ENCODE data around the gene BCL7C. TPM values are rescaled to one million over a fixed set of nuclear protein-coding genes. Genes with fewer than 3 reads are reported as not detected.

Gene BCL7C
- total and polyA plus RNA-seq, 2 of the 8 experiments (the other 6 are each of a cell fraction or from before 2014, with no cell fraction given): 8.6 to 17.2 TPM

- H3K4ac ChIP-seq (replicated peaks; ENCODE audit: insufficient read length, low read depth, low read length): no peak overlapping the region
- H3K4me1 ChIP-seq (replicated peaks in 1 of 4; ENCODE audit: control insufficient read depth in 3 of 4, insufficient read depth in 4 of 4, low read length in 3 of 4): peaks cover 0 to 9% (median 2%) of the 10 kb centered on the region in 4 experiments; a peak in 4 of 7 replicates
- no peak for FAIRE-seq
- H4K5ac ChIP-seq (ENCODE audit: insufficient read length, low read depth, low read length): no peak overlapping the region
- no peak for DNase-seq (ENCODE audit: low read depth in 1 of 2, low spot score in 2 of 2)
- H2BK5ac ChIP-seq (ENCODE audit: low read depth, low read length): no peak overlapping the region
- H3K79me2 ChIP-seq (ENCODE audit: control insufficient read depth in 1 of 2, insufficient read depth in 2 of 2, low read length in 2 of 2): peaks cover 0 to 10% of the 10 kb centered on the region in 2 experiments; a peak in 2 of 4 replicates
- no peak overlapping the region for H3K4me2 ChIP-seq (ENCODE audit: insufficient read depth in 1 of 2, low read depth in 2 of 2, low read length in 2 of 2)
- no peaks in the 10 kb centered on the region for H3K9me3 ChIP-seq (ENCODE audit: insufficient read depth in 2 of 2, low read depth in 1 of 2, low read length in 1 of 2)
- H3K79me1 ChIP-seq (ENCODE audit: low read depth, low read length): peaks cover 7% of the 10 kb centered on the region
- H4K91ac ChIP-seq (replicated peaks; ENCODE audit: insufficient read length, low read length): no peak overlapping the region
- no peak overlapping the region for H2BK20ac ChIP-seq (ENCODE audit: low read length)
- H3K23ac ChIP-seq (ENCODE audit: insufficient read length): no peak overlapping the region
- no peak overlapping the region for H2AFZ ChIP-seq (ENCODE audit: low read length)
- H3K18ac ChIP-seq (ENCODE audit: extremely low read depth, low read length): no peak overlapping the region
- H4K20me1 ChIP-seq (replicated peaks in 1 of 2; ENCODE audit: control insufficient read depth in 1 of 2, insufficient read depth in 2 of 2, low read length in 2 of 2): peaks cover 3 to 5% of the 10 kb centered on the region in 2 experiments
- no peak overlapping the region for H2BK120ac ChIP-seq (replicated peaks; ENCODE audit: low read depth, low read length)
- H2BK12ac ChIP-seq (ENCODE audit: low read depth, low read length): no peak overlapping the region
- peak overlapping the region; percentile 38; the same call in 1 of the 2 replicates for H4K8ac ChIP-seq (ENCODE audit: extremely low read depth, insufficient read depth, low read length)
- no peak overlapping the region for H3K27ac ChIP-seq (ENCODE audit: low read depth, low read length)
- ChIA-PET CTCF (ENCODE audit: partially characterized antibody) (interaction anchor here (0.6 to 4.4 kb wide), 3 partner anchors 14 to 1956 kb away, joined by 3 to 33 read pairs (median 3); no protein-coding TSS in a partner anchor), POLR2A (ENCODE audit: partially characterized antibody) (interaction anchor here (0.8 to 8.2 kb wide), 4 partner anchors 9 to 106 kb away, joined by 3 to 105 read pairs (median 4); no protein-coding TSS in a partner anchor)
- H3K56ac ChIP-seq (replicated peaks; ENCODE audit: insufficient read length, low read depth, low read length): no peak overlapping the region
- no peak overlapping the region for H2BK15ac ChIP-seq (ENCODE audit: low read length)
- no peak overlapping the region for H3K14ac ChIP-seq (ENCODE audit: insufficient read length)
- H3K36me3 ChIP-seq (ENCODE audit: control insufficient read depth in 2 of 4, insufficient read depth in 4 of 4, low read length in 3 of 4): peaks cover 8 to 42% (median 26%) of the 10 kb centered on the region in 4 experiments; a peak in 7 of 8 replicates
- 93% methylated on average over 6 of the region's 11 CpGs; no CpG with 5 or more reads in 1 of the 2 experiments for WGBS, 2 experiments (ENCODE audit: extremely low coverage in 1 of 2, insufficient coverage in 1 of 2, insufficient read length in 1 of 2, insufficient replicate concordance in 2 of 2, low coverage in 1 of 2, low lambda C conversion rate in 2 of 2, missing lambda C conversion rate in 1 of 2)
- H3K4me3 ChIP-seq (ENCODE audit: extremely low read depth in 1 of 4, insufficient read depth in 2 of 4, low read depth in 3 of 4, low read length in 4 of 4): no peak overlapping the region
- H3K9ac ChIP-seq (replicated peaks in 1 of 4; ENCODE audit: extremely low read depth in 1 of 4, low read depth in 3 of 4, low read length in 3 of 4): no peak overlapping the region
- H2AK5ac ChIP-seq (ENCODE audit: low read depth, low read length): no peak overlapping the region
- no peaks in the 10 kb centered on the region for H3K27me3 ChIP-seq (replicated peaks in 1 of 4; ENCODE audit: control insufficient read depth in 3 of 4, extremely low read depth in 1 of 4, insufficient read depth in 3 of 4, low read length in 3 of 4)
- peaks cover 3% of the 10 kb centered on the region; the same call in 1 of the 2 replicates for H3K23me2 ChIP-seq (ENCODE audit: low read depth, low read length)
- no peak for TF ChIP-seq GTF2F1 (IDR thresholded peaks at IDR 0.05; ENCODE audit: borderline replicate concordance, low read depth, low read length)
- no peak for TF ChIP-seq SRF (IDR thresholded peaks at IDR 0.05; ENCODE audit: low read depth, low read length)
- no peak for TF ChIP-seq CEBPB (IDR thresholded peaks at IDR 0.05; ENCODE audit: low read depth, low read length)
These were observed 34.5 kb upstream of the BCL7C start for GRCh38 chr16:30928390-30928789.
